Activated CD4-positive, alpha-beta memory T cell treated with anti-CD3 and anti-CD28 coated beads, Interleukin-2, amount 10 ng/mL, durations not matched to agents 7 days and 5 days (primary cell): ENCODE results near the gene ADO. TPM values are rescaled to one million over a fixed set of nuclear protein-coding genes. Genes with fewer than 3 reads are reported as not detected.

Experiments used
- CTCF ChIA-PET: fragments of 350-600 bp; sonication (Branson Sonifier 250); formaldehyde crosslinking; loops from one replicate; lab custom pipeline; 2021; ENCODE audit warnings: antibody characterized with exemption, inconsistent platforms; lab: Charles Lee
- POLR2A ChIA-PET: fragments of 350-600 bp; sonication (Branson Sonifier 250); formaldehyde crosslinking; loops from one replicate; lab custom pipeline; 2021; ENCODE audit warnings: antibody characterized with exemption; lab: Charles Lee
- DNase-seq: peaks from one replicate; pipeline ENCODE4 v3.0.0-alpha.2; 2020
- H3K27ac Mint-ChIP-seq: one replicate; pipeline ENCODE4 v1.8.0; 2021; ENCODE audit warnings: mild to moderate bottlenecking, mixed read lengths
- H3K27me3 Mint-ChIP-seq: one replicate; pipeline ENCODE4 v1.8.0; 2021; ENCODE audit warnings: mixed read lengths
- H3K36me3 Mint-ChIP-seq: one replicate; pipeline ENCODE4 v1.8.0; 2021; ENCODE audit warnings: low read depth, mixed read lengths
- H3K4me1 Mint-ChIP-seq: one replicate; pipeline ENCODE4 v1.8.0; 2021; ENCODE audit warnings: mixed read lengths
- H3K4me3 Mint-ChIP-seq: one replicate; pipeline ENCODE4 v1.8.0; 2021; ENCODE audit warnings: mild to moderate bottlenecking, mixed read lengths
- H3K9me3 Mint-ChIP-seq: one replicate; pipeline ENCODE4 v1.8.0; 2021; ENCODE audit warnings: mixed read lengths
- total RNA-seq, 2 experiments: library from RNA; stranded (reverse); gene quantifications; one replicate each; pipeline ENCODE4 v1.2.3, GENCODE V29; 2021

The ADO gene
- total RNA-seq, 2 experiments from 2014 or later, result 21.8 to 22.2 TPM

DNA sequence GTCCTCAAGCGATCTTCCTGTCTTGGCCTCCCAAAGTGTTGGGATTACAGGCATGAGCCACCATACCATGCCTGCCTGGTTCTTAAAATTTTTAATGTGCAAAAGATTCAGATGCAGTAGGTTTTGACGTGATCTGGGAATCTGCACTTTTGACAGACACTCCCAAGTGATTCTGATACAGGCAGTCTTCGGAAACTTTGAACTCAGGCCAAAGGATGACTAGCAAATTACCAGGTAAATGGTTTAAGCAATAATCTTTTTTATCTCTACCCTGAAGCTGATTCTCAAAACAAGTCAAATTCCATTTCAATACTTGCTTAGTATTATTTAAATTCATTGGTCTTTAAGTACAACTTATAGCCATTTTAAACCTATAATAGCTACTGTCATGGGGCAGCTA, 2.6 kb upstream of the ADO start:
- peaks cover 19% of the 10 kb centered on the region for H3K4me1 Mint-ChIP-seq
- peaks cover 16% of the 10 kb centered on the region for H3K36me3 Mint-ChIP-seq
- H3K27me3 Mint-ChIP-seq, result peaks cover 29% of the 10 kb centered on the region
- DNase-seq, result no peak
- no peak overlapping the region for H3K27ac Mint-ChIP-seq
- no peak overlapping the region for H3K4me3 Mint-ChIP-seq
- ChIA-PET POLR2A (interaction anchor here (0.9 to 6.7 kb wide), 3 partner anchors 9 to 69 kb away, joined by 3 to 88 read pairs (median 3); partner anchors contain the start of gene EGR2), CTCF (interaction anchor here (0.6 to 2.8 kb wide), 3 partner anchors 15 to 356 kb away, joined by 3 to 7 read pairs (median 4); partner anchors contain the start of gene EGR2)
- no peaks in the 10 kb centered on the region for H3K9me3 Mint-ChIP-seq

DNA sequence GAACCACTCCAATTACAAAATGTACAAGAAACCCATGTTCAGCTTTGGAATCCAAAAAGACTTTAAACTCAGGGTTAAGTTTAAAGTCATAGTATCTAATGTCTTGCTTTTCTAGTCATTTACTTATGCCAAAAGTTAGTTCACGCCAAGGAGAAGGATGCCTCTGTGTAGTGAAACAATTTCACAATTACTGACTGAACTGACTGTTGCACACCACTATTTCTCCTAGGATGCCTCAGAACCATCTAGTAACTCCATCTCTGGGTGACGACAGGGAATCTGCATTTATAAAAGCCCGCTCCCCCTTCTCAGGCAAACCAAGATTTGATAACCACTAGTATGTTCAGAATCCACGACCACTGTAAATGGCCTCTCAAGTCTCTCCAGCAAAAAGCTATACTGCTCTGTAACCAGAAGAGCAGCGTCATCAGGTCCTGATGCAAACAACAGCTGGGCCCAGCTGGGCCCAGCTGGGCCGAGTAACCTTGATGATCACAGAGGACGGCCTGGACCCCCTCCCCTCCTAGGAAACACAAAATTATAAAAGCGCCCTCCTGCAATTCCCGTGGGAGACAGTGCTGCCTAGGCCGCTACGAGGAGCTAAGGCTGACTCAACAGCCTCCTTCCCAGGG, 680 bp upstream of the ADO start:
- POLR2A ChIA-PET, result interaction anchor here (0.6 to 6.7 kb wide), 11 partner anchors 13 to 905 kb away, joined by 3 to 88 read pairs (median 4); partner anchors contain the start of genes EGR2 and NRBF2
- Mint-ChIP-seq H3K4me1 (peaks cover 32% of the 10 kb centered on the region), H3K4me3 (peak overlapping the region; percentile 88), H3K27ac (peak overlapping the region; percentile 96), H3K9me3 (no peaks in the 10 kb centered on the region), H3K27me3 (peaks cover 14% of the 10 kb centered on the region), H3K36me3 (peaks cover 35% of the 10 kb centered on the region)
- DNase-seq, result no peak
- CTCF ChIA-PET, result interaction anchor here (0.6 to 4.6 kb wide), 8 partner anchors 13 to 1271 kb away, joined by 3 to 44 read pairs (median 3); partner anchors contain the start of genes EGR2 and NRBF2

- H3K27ac Mint-ChIP-seq, result peak overlapping the region; percentile 80
- CTCF ChIA-PET, result interaction anchor here (1.1 to 4.6 kb wide), 5 partner anchors 11 to 195 kb away, joined by 3 to 44 read pairs (median 4); partner anchors contain the start of gene EGR2
- no peaks in the 10 kb centered on the region for H3K9me3 Mint-ChIP-seq
- peaks cover 45% of the 10 kb centered on the region for H3K36me3 Mint-ChIP-seq
- peak overlapping the region; percentile 88 for H3K4me3 Mint-ChIP-seq
- H3K4me1 Mint-ChIP-seq, result peaks cover 37% of the 10 kb centered on the region
- POLR2A ChIA-PET, result interaction anchor here (0.7 to 6.7 kb wide), 11 partner anchors 11 to 906 kb away, joined by 3 to 88 read pairs (median 4); partner anchors contain the start of genes EGR2 and NRBF2
- DNase-seq, result no peak
- H3K27me3 Mint-ChIP-seq, result peaks cover 8% of the 10 kb centered on the region
These were observed 945 bp downstream of the ADO start for GRCh38 chr10:62805231-62806099.

GRCh38 chr10:62806251-62806650, 1.7 kb downstream of the ADO start:
- Mint-ChIP-seq H3K27ac (peak overlapping the region; percentile 22), H3K36me3 (peaks cover 47% of the 10 kb centered on the region), H3K27me3 (peaks cover 5% of the 10 kb centered on the region), H3K4me3 (peak overlapping the region; percentile 88), H3K4me1 (peaks cover 45% of the 10 kb centered on the region), H3K9me3 (no peaks in the 10 kb centered on the region)
- no peak for DNase-seq
- ChIA-PET CTCF (interaction anchor here (1.4 to 4.6 kb wide), 3 partner anchors 10 to 196 kb away, joined by 4 to 44 read pairs (median 5); partner anchors contain the start of gene EGR2), POLR2A (interaction anchor here (1.0 to 6.7 kb wide), 4 partner anchors 10 to 327 kb away, joined by 3 to 88 read pairs (median 4); partner anchors contain the start of genes EGR2 and NRBF2)

- Mint-ChIP-seq H3K27ac (no peak overlapping the region), H3K36me3 (peaks cover 55% of the 10 kb centered on the region), H3K4me1 (peaks cover 61% of the 10 kb centered on the region), H3K27me3 (peaks cover 31% of the 10 kb centered on the region), H3K4me3 (no peak overlapping the region), H3K9me3 (no peaks in the 10 kb centered on the region)
- DNase-seq, result no peak
- POLR2A ChIA-PET, result interaction anchor here (1.6 to 2.1 kb wide), 3 partner anchors 8 to 271 kb away, joined by 3 to 7 read pairs (median 3); no protein-coding TSS in a partner anchor
- CTCF ChIA-PET, result no interaction called here
These were observed 5.8 kb downstream of the ADO start for GRCh38 chr10:62810156-62810902.

- CTCF ChIA-PET, result interaction anchor here (0.6 to 1.1 kb wide), 3 partner anchors 8 to 201 kb away, joined by 3 to 4 read pairs (median 3); no protein-coding TSS in a partner anchor
- POLR2A ChIA-PET, result interaction anchor here (1.2 to 2.1 kb wide), 6 partner anchors 9 to 270 kb away, joined by 3 to 7 read pairs (median 3); no protein-coding TSS in a partner anchor
- Mint-ChIP-seq H3K4me1 (peaks cover 65% of the 10 kb centered on the region), H3K4me3 (no peak overlapping the region), H3K27me3 (peaks cover 39% of the 10 kb centered on the region), H3K36me3 (peaks cover 50% of the 10 kb centered on the region), H3K27ac (peak overlapping the region; percentile 5), H3K9me3 (no peaks in the 10 kb centered on the region)
- DNase-seq, result peak; percentile 79
These were observed 6.8 kb downstream of the ADO start for GRCh38 chr10:62811159-62811875.

DNA sequence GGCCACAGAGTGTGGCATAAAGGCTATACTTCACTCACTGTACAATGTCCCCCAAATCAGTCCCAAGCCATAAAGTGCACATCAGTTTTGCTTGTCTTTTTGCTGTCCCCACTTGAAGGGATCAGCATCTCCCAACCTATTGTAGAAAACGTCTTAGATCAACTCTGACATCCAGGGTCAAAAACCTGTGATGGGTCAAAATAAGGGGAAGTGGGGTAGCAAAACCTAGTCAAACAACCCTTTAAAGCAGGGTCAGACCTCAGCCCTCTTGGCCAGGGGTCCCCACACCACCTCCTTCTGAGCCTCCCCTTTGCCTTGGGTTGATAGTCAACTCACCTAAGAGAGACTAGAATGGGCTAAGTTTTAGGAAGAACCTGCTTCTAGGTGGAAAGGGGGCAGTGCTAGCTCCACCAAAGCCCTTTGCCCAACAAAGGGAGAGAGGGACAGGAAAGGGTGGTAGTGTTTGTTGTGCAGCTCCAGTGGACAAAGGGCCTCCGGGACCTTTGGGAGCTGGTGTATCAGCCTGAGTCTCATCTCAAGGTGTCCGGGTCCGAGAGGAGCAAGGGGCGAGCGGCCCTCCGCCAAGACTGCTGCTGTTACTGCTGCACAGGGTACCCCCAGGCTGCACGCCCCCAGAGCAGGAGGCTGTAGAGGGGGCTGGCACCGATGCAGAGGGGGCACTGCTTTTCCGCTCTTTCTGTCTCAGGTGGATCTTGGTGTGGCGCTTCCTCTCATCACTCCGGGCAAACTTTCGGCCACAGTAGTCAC, 8.3 kb downstream of the ADO start:
- Mint-ChIP-seq H3K36me3 (peaks cover 35% of the 10 kb centered on the region), H3K4me3 (no peak overlapping the region), H3K9me3 (no peaks in the 10 kb centered on the region), H3K27ac (no peak overlapping the region), H3K27me3 (peaks cover 39% of the 10 kb centered on the region), H3K4me1 (peaks cover 58% of the 10 kb centered on the region)
- ChIA-PET CTCF (no interaction called here), POLR2A (interaction anchor here (1.1 to 2.0 kb wide), 2 partner anchors 173 to 204 kb away, joined by 3 to 5 read pairs; no protein-coding TSS in a partner anchor)
- no peak for DNase-seq

GRCh38 chr10:62813453-62813852, 8.9 kb downstream of the ADO start:
- Mint-ChIP-seq H3K4me3 (no peak overlapping the region), H3K9me3 (no peaks in the 10 kb centered on the region), H3K36me3 (peaks cover 30% of the 10 kb centered on the region), H3K4me1 (peaks cover 60% of the 10 kb centered on the region), H3K27ac (no peak overlapping the region), H3K27me3 (peaks cover 44% of the 10 kb centered on the region)
- POLR2A ChIA-PET, result interaction anchor here (1.1 to 4.1 kb wide), 3 partner anchors 173 to 204 kb away, joined by 3 to 29 read pairs (median 5); no protein-coding TSS in a partner anchor
- CTCF ChIA-PET, result no interaction called here
- no peak for DNase-seq

- DNase-seq, result no peak
- Mint-ChIP-seq H3K36me3 (peaks cover 25% of the 10 kb centered on the region), H3K4me3 (peak overlapping the region; percentile 87), H3K4me1 (peaks cover 61% of the 10 kb centered on the region), H3K9me3 (no peaks in the 10 kb centered on the region), H3K27ac (no peak overlapping the region), H3K27me3 (peaks cover 47% of the 10 kb centered on the region)
- ChIA-PET POLR2A (interaction anchor here (1.1 to 5.1 kb wide), 3 partner anchors 9 to 205 kb away, joined by 3 to 88 read pairs (median 29); partner anchors contain the start of gene ADO), CTCF (interaction anchor here (5.1 kb wide), 1 partner anchor 9 kb away, joined by 44 read pairs; the partner anchor contains the start of gene ADO)
These were observed 9.5 kb downstream of the ADO start for GRCh38 chr10:62813981-62814380.

GRCh38 chr10:62814756-62815380, 10.3 kb downstream of the ADO start:
- POLR2A ChIA-PET, result interaction anchor here (1.4 to 5.1 kb wide), 4 partner anchors 10 to 318 kb away, joined by 3 to 88 read pairs (median 27); partner anchors contain the start of genes ADO and NRBF2
- peaks cover 56% of the 10 kb centered on the region for H3K27me3 Mint-ChIP-seq

More at GRCh38 chr10:62814756-62815380, 10.3 kb downstream of the ADO start:
- no peak for DNase-seq
- Mint-ChIP-seq H3K9me3 (no peaks in the 10 kb centered on the region), H3K4me3 (peak overlapping the region; percentile 87), H3K36me3 (peaks cover 20% of the 10 kb centered on the region), H3K4me1 (peaks cover 62% of the 10 kb centered on the region), H3K27ac (no peak overlapping the region)
- CTCF ChIA-PET, result interaction anchor here (5.1 kb wide), 1 partner anchor 10 kb away, joined by 44 read pairs; the partner anchor contains the start of gene ADO
